GM12874 (cell line): ENCODE data around the gene NPC1L1.

ENCODE experiments used
- CTCF ChIP-seq: IDR thresholded peaks from 2 replicates; pipeline ENCODE4 v1.5.1; 2011; ENCODE audit warnings: low read depth, mild to moderate bottlenecking, control low read depth, low read length, moderate library complexity; ENCODE audit not compliant: insufficient read depth

The NPC1L1 gene

DNA sequence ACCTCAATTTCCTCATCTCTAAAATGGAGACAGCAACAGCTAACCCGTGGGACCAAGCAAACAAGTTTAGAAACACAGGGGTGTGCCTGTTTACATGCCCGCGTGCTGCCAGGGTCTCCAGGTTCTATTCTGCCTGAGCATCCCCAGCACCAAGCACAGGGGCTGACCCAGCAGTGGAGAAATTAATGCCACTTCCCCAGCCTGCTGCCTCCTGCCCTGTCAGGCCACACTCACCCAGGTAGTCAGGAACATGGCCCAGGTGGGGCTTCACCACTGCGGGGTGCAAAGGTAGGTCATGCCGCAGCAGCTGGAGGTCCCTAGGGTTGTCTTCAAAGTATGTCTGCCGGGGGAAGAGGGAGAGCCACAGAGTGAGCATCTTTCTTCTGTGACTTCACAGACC lies 26.8 kb upstream of the NPC1L1 start:
- no peak for TF ChIP-seq CTCF

GRCh38 chr7:44566680-44567079 lies 25.6 kb upstream of the NPC1L1 start:
- no peak for TF ChIP-seq CTCF

- no peak for TF ChIP-seq CTCF
Measured at GRCh38 chr7:44565795-44566559, 24.8 kb upstream of the NPC1L1 start.

DNA sequence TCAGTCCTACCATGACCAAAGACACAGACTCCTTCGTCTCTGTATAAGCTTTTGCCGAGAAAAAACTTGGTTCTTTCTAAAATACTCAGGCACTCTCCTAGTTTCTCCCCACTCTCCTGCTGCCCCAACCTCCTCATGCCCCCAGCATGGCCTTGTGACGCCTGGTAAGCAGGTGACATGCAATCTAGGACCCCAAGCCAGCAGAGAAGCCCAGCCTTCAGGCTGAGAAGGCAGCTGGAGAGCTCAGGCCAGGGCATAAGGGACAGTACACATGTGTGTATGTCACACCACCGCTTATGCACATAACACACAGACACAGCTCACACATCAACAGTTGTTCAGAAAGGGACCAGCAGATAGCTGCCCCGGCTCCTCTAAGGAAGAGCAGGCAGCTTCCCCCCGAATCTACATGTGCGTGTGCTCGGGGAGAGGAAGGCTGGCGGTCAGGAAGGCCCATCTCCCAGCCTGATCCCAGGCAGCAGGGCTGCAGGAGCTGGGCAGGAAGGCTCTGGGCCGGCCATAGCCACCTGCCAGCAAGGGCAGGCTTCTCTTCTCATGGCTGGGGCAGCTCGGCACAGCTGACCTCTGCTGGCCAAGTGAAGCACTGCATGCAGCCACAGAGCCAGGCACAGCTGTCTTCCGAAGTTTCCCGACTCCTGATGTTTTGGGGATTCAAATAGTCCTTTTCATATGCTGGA lies 24.1 kb upstream of the NPC1L1 start:
- TF ChIP-seq CTCF = peak; percentile 99

- no peak for TF ChIP-seq CTCF
Measured at GRCh38 chr7:44564606-44565005, 23.5 kb upstream of the NPC1L1 start.

- no peak for TF ChIP-seq CTCF
Measured at GRCh38 chr7:44563171-44563679, 22.1 kb upstream of the NPC1L1 start.

DNA sequence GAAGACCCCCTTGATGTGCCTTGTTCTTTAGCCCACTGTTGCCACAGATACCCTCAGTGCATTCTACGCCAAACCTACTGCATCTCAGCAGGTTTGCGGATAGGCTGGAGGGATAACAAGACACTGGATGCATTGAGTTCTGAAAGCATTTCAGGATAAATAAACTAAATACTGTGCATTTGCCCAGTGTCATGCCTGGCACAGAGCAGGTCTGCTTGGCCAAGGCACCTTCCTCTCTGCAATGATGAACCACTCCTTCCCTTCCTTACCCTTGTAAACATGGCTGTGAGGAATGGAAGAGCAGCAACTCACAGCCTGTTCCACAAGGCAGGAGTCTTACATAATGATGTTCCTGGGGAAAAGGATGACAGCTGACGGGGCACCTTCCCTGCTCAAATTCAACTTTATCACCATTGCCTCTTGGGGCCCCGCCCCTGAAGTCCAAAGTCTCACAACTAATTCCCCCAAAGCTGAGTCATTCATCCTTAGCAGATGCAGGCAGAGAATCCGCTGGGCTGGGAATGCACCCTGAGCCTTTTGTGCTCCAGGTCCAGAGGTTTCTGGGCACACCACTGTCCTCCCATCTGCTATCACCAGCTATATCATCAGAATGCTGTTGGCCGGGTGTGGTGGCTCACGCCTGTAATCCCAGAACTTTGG lies 21.0 kb upstream of the NPC1L1 start:
- TF ChIP-seq CTCF = no peak
